ENCODE measurements around the gene VPS16.

DNA sequence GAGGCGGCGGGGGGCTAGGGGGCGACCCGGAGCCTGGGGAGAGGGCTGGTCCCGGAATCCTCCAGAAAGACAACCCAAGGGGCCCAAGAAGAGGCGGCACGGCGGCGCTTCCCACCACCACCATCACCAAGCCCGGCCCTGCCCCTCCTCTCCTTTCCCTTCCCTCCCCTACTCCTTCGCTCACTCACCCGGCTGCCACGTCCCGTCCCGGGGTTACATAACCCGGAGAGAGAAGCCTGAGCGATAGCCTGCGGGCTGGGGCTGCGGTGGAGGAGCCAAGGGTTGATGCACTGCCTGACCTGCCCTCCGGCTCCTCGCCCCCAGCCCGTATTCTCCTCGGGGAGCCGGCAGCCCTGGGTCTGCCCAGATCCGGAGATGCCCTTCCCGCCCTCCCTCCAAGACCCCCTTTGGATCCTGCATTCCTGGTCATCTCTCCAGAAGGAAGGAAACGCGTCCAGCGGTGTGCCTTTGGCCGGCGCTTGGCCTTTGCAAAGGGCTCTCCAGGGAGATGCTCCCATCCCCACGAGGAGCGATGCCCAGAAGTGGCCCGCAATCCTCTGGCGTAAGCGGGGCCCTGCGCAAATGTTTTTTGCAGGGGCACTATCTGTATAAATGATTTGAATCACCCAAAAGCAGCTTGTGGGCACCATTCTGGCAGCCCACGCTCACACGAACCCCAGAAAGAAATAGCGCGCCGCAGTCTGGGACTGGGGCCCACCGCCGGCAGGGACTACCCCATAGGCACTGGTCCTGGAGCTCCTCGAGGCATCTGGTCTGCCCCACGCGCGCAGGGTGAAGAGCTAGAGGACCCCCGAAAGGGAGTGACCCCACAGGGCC is 35.5 kb upstream of the VPS16 start:
- TF ChIP-seq, protein P1, sequence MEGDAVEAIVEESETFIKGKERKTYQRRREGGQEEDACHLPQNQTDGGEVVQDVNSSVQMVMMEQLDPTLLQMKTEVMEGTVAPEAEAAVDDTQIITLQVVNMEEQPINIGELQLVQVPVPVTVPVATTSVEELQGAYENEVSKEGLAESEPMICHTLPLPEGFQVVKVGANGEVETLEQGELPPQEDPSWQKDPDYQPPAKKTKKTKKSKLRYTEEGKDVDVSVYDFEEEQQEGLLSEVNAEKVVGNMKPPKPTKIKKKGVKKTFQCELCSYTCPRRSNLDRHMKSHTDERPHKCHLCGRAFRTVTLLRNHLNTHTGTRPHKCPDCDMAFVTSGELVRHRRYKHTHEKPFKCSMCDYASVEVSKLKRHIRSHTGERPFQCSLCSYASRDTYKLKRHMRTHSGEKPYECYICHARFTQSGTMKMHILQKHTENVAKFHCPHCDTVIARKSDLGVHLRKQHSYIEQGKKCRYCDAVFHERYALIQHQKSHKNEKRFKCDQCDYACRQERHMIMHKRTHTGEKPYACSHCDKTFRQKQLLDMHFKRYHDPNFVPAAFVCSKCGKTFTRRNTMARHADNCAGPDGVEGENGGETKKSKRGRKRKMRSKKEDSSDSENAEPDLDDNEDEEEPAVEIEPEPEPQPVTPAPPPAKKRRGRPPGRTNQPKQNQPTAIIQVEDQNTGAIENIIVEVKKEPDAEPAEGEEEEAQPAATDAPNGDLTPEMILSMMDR (optimal IDR thresholded peaks at IDR 0.05 in 1 of 3, IDR thresholded peaks at IDR 0.05 in 1 of 3, conservative IDR thresholded peaks at IDR 0.05 in 1 of 3; ENCODE audit: extremely low read depth in 1 of 3, insufficient read depth in 2 of 3, low read length in 3 of 3), result no peak
- peak; percentile 3 for TF ChIP-seq EZH2 (IDR thresholded peaks at IDR 0.05; ENCODE audit: low read length)

All from keratinocyte (primary cell).